Adrenal gland (tissue), 5 donors: ENCODE data around the gene NENF.

Source experiments
- POLR2A ChIP-seq, 2 donors: fragments of 450-650 bp; IDR thresholded peaks; one replicate each; pipeline ENCODE4 v1.6.1; 2017; ENCODE audit warnings: antibody characterized with exemption in 2 of 2, mild to moderate bottlenecking in 2 of 2, moderate library complexity in 1 of 2
- TF ChIP-seq, protein P1 (sequence below), 6 experiments: fragments of 450-650 bp in 4 of 6; fragments of 200-600 bp in 2 of 6; sonication (generic) in 1 of 6; IDR thresholded peaks; 1 replicate in 5 of 6; 2 replicates in 1 of 6; pipeline versions ENCODE4 v1.5.1 to v1.8.0; 2016 to 2021; ENCODE audit warnings: antibody characterized with exemption in 6 of 6, mild to moderate bottlenecking in 2 of 6, moderate library complexity in 1 of 6
- donor health status: DM: no; HTN: no; CAD: no.

GRCh38 chr1:212410231-212410820 is 22.4 kb upstream of the NENF start:
- TF ChIP-seq, protein P1, sequence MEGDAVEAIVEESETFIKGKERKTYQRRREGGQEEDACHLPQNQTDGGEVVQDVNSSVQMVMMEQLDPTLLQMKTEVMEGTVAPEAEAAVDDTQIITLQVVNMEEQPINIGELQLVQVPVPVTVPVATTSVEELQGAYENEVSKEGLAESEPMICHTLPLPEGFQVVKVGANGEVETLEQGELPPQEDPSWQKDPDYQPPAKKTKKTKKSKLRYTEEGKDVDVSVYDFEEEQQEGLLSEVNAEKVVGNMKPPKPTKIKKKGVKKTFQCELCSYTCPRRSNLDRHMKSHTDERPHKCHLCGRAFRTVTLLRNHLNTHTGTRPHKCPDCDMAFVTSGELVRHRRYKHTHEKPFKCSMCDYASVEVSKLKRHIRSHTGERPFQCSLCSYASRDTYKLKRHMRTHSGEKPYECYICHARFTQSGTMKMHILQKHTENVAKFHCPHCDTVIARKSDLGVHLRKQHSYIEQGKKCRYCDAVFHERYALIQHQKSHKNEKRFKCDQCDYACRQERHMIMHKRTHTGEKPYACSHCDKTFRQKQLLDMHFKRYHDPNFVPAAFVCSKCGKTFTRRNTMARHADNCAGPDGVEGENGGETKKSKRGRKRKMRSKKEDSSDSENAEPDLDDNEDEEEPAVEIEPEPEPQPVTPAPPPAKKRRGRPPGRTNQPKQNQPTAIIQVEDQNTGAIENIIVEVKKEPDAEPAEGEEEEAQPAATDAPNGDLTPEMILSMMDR (IDR thresholded peaks at IDR 0.05) = no peak
- TF ChIP-seq POLR2A (IDR thresholded peaks at IDR 0.05) = no peak
